Lower lobe of right lung (tissue), 2 donors: ENCODE results near the gene SLC12A3. TPM values are rescaled to one million over a fixed set of nuclear protein-coding genes. Genes with fewer than 3 reads are reported as not detected.

Source experiments
- ATAC-seq, 2 donors: fragments of 200-7000 bp; cut with Tn5 transposase; one replicate each; pipeline ENCODE4 v1.9.1; 2020 to 2022; ENCODE audit warnings: mild to moderate bottlenecking in 2 of 2, moderate library complexity in 2 of 2
- DNase-seq: peaks from one replicate; pipeline ENCODE4 v3.0.0-alpha.2; 2020
- H3K27ac ChIP-seq: fragments of 200-600 bp; one replicate; pipeline ENCODE4 v1.8.0; 2022
- H3K27me3 ChIP-seq: fragments of 200-600 bp; one replicate; pipeline ENCODE4 v1.8.0; 2022; ENCODE audit warnings: low read depth
- H3K36me3 ChIP-seq: fragments of 200-600 bp; one replicate; pipeline ENCODE4 v1.8.0; 2022; ENCODE audit warnings: mild to moderate bottlenecking
- H3K4me1 ChIP-seq: fragments of 200-600 bp; one replicate; pipeline ENCODE4 v1.8.0; 2022
- H3K4me3 ChIP-seq: fragments of 200-600 bp; one replicate; pipeline ENCODE4 v1.8.0; 2022; ENCODE audit warnings: mild to moderate bottlenecking
- H3K9me3 ChIP-seq: fragments of 200-600 bp; one replicate; pipeline ENCODE4 v1.8.0; 2022
- intact Hi-C: fragments of 100-400 bp; cut with DNase I; formaldehyde crosslinking; loops from one replicate; pipeline ENCODE4 v1.11.0; 2022
- total RNA-seq: library from RNA; stranded (reverse); fragmentation: NEBNext Ultra II Directional; extraction: Animal tissue kit (Norgen Biotek cat#: 25700); gene quantifications from one replicate; pipeline ENCODE4 v1.2.1, GENCODE V29; 2021
- TF ChIP-seq, protein P1 (sequence below): fragments of 200-600 bp; IDR thresholded peaks from one replicate; pipeline ENCODE4 v1.8.0; 2022; ENCODE audit warnings: antibody characterized with exemption, mild to moderate bottlenecking
- donor health status: DM: no; HTN: yes; CAD: no; lungs with severe emphysema.

Gene SLC12A3
- total RNA-seq, 1 donor from 2014 or later, result not detected

DNA sequence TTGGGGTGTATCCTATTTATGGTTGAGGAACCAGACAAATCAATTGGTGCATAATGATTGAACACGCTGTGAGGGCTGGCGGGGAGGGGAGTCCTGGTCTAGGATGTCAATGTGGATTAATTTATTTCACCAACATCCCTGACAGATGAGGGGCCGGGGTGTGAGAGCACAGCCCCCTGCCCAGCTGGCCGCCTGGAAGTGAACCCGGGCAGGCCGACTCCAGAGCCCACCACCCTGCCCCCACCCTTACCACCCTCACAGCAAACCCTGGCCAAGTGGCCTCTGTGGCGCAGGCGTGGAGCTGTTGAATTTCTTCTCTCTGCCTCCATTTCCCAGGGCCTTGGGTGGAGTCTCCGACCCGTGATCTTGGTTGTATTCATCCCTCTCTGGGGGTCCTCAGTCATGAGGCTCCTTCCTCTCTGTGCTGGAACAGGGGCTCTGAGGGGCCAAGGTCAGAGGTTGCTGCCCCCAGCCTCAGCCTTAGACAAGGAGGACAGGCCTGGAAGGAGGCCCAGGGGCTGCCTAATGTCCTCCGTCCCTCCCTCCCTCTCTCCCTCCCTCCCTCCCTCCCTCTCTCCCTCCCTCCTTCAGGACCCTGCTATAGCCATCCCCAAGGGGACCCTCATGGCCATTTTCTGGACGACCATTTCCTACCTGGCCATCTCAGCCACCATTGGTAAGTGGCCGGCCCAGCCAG lies 12.6 kb downstream of the SLC12A3 start:
- Histone ChIP-seq H3K27me3 (no peaks in the 10 kb centered on the region), H3K36me3 (no peaks in the 10 kb centered on the region), H3K27ac (no peak overlapping the region), H3K4me3 (no peak overlapping the region), H3K9me3 (no peaks in the 10 kb centered on the region), H3K4me1 (no peaks in the 10 kb centered on the region)
- ATAC-seq (no peak), DNase-seq (no peak)
- TF ChIP-seq, protein P1, sequence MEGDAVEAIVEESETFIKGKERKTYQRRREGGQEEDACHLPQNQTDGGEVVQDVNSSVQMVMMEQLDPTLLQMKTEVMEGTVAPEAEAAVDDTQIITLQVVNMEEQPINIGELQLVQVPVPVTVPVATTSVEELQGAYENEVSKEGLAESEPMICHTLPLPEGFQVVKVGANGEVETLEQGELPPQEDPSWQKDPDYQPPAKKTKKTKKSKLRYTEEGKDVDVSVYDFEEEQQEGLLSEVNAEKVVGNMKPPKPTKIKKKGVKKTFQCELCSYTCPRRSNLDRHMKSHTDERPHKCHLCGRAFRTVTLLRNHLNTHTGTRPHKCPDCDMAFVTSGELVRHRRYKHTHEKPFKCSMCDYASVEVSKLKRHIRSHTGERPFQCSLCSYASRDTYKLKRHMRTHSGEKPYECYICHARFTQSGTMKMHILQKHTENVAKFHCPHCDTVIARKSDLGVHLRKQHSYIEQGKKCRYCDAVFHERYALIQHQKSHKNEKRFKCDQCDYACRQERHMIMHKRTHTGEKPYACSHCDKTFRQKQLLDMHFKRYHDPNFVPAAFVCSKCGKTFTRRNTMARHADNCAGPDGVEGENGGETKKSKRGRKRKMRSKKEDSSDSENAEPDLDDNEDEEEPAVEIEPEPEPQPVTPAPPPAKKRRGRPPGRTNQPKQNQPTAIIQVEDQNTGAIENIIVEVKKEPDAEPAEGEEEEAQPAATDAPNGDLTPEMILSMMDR, result no peak
- intact Hi-C loops, result no loop called here

DNA sequence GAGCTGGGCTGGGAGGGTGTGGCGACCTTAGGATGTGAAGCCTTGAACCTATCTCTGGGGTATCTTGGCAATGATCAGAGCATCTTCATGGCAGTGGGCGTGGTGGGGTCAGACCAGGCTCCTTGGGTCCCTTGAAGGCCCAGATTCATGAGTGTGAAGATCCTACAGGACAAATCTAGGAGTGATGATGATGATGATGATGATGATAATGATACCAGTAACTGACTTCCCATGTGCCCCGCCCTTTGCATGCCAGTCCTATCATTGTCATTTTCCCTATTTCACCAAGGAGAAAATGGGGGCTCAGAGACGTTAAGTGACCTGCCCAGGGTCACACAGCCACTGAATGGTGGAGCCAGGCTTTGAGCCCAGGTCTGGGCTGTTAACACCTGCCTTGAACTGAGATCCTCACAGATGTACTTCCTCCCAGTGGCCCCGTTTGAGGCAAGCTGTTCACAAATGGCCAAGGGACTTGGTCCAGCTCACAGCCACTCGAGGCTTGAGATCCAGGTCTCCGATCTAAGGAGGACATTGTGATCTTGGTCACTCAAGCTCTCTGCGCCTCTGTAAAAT lies 13.4 kb downstream of the SLC12A3 start:
- intact Hi-C loops, result no loop called here
- TF ChIP-seq, protein P1, result no peak
- no peak for ATAC-seq

DNA sequence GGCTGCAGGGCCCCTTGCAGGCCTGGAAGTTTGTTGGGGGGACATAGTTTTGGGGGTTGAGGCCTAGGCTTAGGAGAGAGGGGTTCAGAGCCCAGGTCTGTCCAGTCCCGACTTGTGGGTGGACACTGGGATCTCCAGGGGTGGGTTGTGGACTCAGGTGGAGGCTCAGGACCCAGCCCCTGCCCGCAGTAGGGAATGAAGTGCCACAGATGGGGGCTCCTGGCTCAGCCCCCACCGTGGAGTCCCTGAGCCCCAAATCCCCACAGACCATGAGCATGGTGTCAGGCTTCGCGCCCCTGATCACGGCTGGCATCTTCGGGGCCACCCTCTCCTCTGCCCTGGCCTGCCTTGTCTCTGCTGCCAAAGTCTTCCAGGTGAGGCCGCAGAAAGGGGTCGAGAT lies 14.3 kb downstream of the SLC12A3 start:
- intact Hi-C loops, result no loop called here
- no peaks in the 10 kb centered on the region for H3K9me3 ChIP-seq
- no peak overlapping the region for H3K4me3 ChIP-seq
- DNase-seq, result no peak
- ATAC-seq, result no peak
- H3K27me3 ChIP-seq, result no peaks in the 10 kb centered on the region
- H3K27ac ChIP-seq, result no peak overlapping the region
- no peaks in the 10 kb centered on the region for H3K36me3 ChIP-seq
- TF ChIP-seq, protein P1, result no peak
- H3K4me1 ChIP-seq, result no peaks in the 10 kb centered on the region

More for the DNA sequence above, 13.4 kb downstream of the SLC12A3 start:
- no peak overlapping the region for H3K27ac ChIP-seq
- no peaks in the 10 kb centered on the region for H3K4me1 ChIP-seq
- no peak for DNase-seq
- H3K36me3 ChIP-seq, result no peaks in the 10 kb centered on the region
- no peaks in the 10 kb centered on the region for H3K9me3 ChIP-seq
- H3K4me3 ChIP-seq, result no peak overlapping the region
- H3K27me3 ChIP-seq, result no peaks in the 10 kb centered on the region

DNA sequence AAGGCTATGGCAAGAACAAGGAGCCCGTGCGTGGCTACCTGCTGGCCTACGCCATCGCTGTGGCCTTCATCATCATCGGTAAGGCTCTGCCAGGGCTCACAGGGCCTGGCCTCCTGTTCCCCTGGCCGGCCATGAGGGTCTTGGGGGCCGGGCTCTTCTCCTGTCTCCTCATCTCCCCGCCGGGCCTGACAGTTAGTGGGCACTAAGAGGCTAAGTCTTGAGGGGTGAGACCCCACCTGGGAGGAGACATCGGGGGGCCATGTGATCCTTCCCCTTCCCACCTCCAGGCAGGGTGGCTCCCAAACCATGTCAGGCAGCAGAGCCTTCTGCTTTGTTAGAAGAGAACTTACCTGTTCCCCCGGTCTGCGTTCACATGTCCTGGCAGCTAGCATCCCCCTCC lies 15.2 kb downstream of the SLC12A3 start:
- H3K36me3 ChIP-seq, result no peaks in the 10 kb centered on the region
- intact Hi-C loops, result no loop called here
- H3K9me3 ChIP-seq, result no peaks in the 10 kb centered on the region
- DNase-seq, result no peak
- no peaks in the 10 kb centered on the region for H3K27me3 ChIP-seq
- no peaks in the 10 kb centered on the region for H3K4me1 ChIP-seq
- no peak overlapping the region for H3K4me3 ChIP-seq
- no peak for ATAC-seq
- no peak overlapping the region for H3K27ac ChIP-seq
- TF ChIP-seq, protein P1, result no peak

DNA sequence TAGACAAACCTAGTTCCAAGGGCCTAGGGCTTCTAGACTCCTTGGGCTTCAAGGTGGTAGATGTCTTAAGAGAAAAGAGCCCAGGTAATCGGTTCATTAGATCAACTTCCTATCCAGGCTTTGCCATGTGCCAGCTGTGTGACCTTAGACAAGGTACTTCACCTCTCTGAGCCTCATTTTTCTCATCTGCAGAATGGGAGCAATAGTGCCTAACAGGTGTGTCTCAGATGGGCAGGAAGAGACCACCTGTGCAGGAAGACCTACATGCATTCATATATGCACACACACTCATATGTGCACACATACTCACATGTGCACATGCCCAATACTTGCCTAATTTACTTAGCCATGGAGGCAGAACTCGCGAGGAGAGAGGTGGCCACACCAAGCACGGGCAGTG lies 15.7 kb downstream of the SLC12A3 start:
- intact Hi-C loops, result no loop called here
- no peaks in the 10 kb centered on the region for H3K36me3 ChIP-seq
- H3K27ac ChIP-seq, result no peak overlapping the region
- TF ChIP-seq, protein P1, result no peak
- ATAC-seq (no peak), DNase-seq (no peak)
- H3K9me3 ChIP-seq, result no peaks in the 10 kb centered on the region
- H3K27me3 ChIP-seq, result no peaks in the 10 kb centered on the region
- no peak overlapping the region for H3K4me3 ChIP-seq
- no peaks in the 10 kb centered on the region for H3K4me1 ChIP-seq
